IgD-negative memory B cell (primary cell): ENCODE measurements around the gene ADCY9. TPM values are rescaled to one million over a fixed set of nuclear protein-coding genes. Genes with fewer than 3 reads are reported as not detected.
A peak's percentile ranks its signal among the peaks of the same experiment; 100 is the strongest.
"Not testable (repeated sequence)": the region's sequence is repeated elsewhere in the genome, so short reads cannot be mapped to it uniquely, and the experiment has no call there.

Source experiments
- H3K27ac Mint-ChIP-seq, 3 donors: one replicate each; pipeline ENCODE4 v1.8.0; 2020 to 2022; ENCODE audit warnings: mild to moderate bottlenecking in 3 of 3, mixed read lengths in 3 of 3, moderate library complexity in 1 of 3
- H3K27me3 Mint-ChIP-seq: one replicate; pipeline ENCODE4 v1.8.0; 2021; ENCODE audit warnings: mixed read lengths
- H3K36me3 Mint-ChIP-seq: one replicate; pipeline ENCODE4 v1.8.0; 2020; ENCODE audit warnings: mild to moderate bottlenecking, mixed read lengths
- H3K4me1 Mint-ChIP-seq, 3 donors: one replicate each; pipeline ENCODE4 v1.8.0; 2020 to 2022; ENCODE audit warnings: mixed read lengths in 3 of 3, mild to moderate bottlenecking in 1 of 3
- H3K4me3 Mint-ChIP-seq, 4 donors: one replicate each; pipeline ENCODE4 v1.8.0; 2020 to 2022; ENCODE audit warnings: mild to moderate bottlenecking in 4 of 4, mixed read lengths in 4 of 4, moderate library complexity in 3 of 4
- H3K9me3 Mint-ChIP-seq, 3 donors: one replicate each; pipeline ENCODE4 v1.8.0; 2020 to 2021; ENCODE audit warnings: mixed read lengths in 3 of 3, mild to moderate bottlenecking in 1 of 3
- polyA plus RNA-seq: library from polyadenylated mRNA; unstranded; fragments of 300-500 nt; fragmentation: Illumina TruSeq; gene quantifications from one replicate; pipeline ENCODE4 v1.2.3, GENCODE V29; 2021

The ADCY9 gene
- polyA plus RNA-seq, 1 donor from 2014 or later = 0.21 TPM

DNA sequence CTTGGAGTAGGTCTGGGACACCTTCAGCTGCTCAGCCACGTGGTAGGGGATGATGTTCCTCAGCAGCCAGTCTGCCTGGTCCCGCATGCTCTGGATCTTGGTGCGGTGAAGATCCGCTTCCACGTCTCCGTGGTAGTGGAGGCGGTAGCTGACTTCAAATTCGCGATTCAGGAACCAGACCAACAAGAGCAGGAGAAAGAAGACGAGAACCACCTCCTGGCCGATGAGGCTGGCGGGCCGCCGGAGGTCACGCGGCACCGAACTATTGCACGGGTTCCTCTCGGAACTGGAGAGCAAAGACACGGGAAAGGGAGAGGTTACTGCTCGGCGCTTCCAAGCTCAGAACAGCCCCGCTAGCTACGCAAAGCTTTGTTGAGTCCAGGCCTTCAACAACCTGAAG lies 149.6 kb downstream of the ADCY9 start:
- no peak overlapping the region for H3K4me3 Mint-ChIP-seq
- H3K27ac Mint-ChIP-seq = peak overlapping the region in 1 of 3 donors; percentile 47
- H3K36me3 Mint-ChIP-seq = peaks cover 3% of the 10 kb centered on the region
- peaks cover 8% of the 10 kb centered on the region for H3K27me3 Mint-ChIP-seq
- peaks cover 9 to 10% (median 9%) of the 10 kb centered on the region in 3 donors for H3K4me1 Mint-ChIP-seq
- peaks cover 0 to 2% (median 0%) of the 10 kb centered on the region in 3 donors for H3K9me3 Mint-ChIP-seq

DNA sequence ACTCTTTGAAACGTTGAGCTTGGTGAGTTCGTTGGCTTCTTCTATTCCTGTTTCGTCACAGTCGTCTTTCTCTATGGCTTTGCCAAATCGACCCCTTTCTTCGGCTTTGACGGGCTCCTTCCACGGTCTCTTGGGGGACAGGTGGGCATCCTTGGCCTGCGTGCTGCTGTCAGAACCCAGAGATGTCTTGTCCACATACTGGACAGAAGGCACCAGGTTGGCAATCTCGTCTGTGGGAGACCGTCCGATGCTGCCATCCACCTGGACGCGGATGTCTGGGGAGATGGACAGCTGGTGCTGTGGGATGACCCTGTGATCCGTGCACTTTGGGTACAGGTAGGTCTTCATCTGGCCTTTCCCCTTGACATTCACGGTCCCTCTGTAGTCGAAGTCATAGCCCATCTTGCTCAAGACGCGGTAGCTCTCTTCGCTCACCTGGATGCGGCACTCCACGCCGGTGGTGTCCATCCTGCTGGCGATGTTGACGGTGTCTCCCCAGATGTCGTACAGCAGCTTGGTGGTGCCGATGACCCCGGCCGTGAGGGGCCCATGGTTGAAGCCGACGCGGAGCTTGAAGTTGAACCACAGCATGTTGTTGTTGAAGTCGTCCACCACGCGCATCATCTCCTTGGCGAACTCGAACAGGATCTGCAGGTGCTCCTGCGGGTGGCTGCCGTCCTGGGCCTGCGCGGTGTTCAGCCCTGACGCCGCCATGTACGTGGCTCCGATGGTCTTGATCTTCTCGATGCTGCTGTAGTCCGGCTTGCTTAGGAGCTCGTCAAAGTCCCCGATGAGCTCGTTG lies 150.3 kb downstream of the ADCY9 start:
- H3K27ac Mint-ChIP-seq = peak overlapping the region in 2 of 3 donors; percentile 50 to 53
- peaks cover 9% of the 10 kb centered on the region for H3K27me3 Mint-ChIP-seq
- peaks cover 9 to 10% (median 9%) of the 10 kb centered on the region in 3 donors for H3K4me1 Mint-ChIP-seq
- peaks cover 0 to 2% (median 0%) of the 10 kb centered on the region in 3 donors for H3K9me3 Mint-ChIP-seq
- peaks cover 3% of the 10 kb centered on the region for H3K36me3 Mint-ChIP-seq
- H3K4me3 Mint-ChIP-seq = peak overlapping the region in 1 of 4 donors; percentile 63

DNA sequence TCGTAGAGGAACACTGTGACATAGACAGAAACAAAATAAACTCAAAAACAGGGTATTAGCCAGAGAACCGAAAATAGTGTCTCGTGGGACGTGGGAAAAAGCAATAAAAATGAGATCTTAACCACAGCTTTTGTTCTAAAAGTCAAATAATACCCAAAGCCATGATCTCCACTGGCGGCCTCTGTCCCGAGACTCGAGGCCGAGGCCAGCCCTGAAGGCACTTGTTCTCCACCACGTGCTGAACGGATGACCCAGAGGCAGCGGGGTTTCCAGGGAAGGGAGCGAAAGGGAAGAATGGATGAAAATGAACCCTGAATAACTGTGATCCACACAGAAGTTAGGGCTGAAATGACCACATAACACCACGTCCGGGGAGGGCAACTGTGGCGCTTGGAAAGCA lies 150.9 kb downstream of the ADCY9 start:
- Mint-ChIP-seq H3K9me3 (peaks cover 0 to 2% (median 0%) of the 10 kb centered on the region in 3 donors), H3K4me1 (peaks cover 9 to 12% (median 11%) of the 10 kb centered on the region in 3 donors), H3K4me3 (no peak overlapping the region), H3K27me3 (peaks cover 12% of the 10 kb centered on the region), H3K36me3 (peaks cover 3% of the 10 kb centered on the region), H3K27ac (peak overlapping the region in 2 of 3 donors; percentile 50 to 53)

DNA sequence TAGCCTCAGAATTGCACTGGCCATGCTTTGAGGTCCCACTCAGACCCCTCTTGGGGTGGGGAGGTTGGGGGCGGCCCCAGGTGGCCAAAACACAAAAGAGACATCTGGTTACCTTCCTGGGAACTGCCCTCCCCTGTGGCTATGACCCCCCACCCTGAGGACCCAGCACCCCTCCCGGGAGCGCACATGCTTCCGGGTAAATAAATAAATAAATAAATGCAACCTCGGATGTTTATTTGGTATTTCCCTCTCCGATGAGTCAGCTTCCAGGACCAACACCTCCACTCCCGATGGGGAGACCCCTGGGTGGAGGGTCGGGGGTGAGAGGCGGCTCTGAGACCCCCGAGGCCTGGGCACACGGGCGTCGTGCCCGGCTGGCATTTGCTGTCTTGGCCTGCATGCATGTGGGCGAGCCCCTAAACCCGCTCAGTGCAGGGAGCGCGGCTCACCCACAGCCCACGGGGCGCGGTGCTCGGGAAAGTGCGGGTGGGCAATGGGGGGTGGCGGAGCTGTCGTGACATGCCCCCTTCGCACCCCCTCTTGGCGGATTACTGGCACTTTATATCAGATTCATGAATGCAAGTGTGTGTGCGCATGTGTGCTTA lies 151.5 kb downstream of the ADCY9 start:
- H3K36me3 Mint-ChIP-seq = peaks cover 3% of the 10 kb centered on the region
- H3K27me3 Mint-ChIP-seq = peaks cover 12% of the 10 kb centered on the region
- no peak overlapping the region for H3K4me3 Mint-ChIP-seq

DNA sequence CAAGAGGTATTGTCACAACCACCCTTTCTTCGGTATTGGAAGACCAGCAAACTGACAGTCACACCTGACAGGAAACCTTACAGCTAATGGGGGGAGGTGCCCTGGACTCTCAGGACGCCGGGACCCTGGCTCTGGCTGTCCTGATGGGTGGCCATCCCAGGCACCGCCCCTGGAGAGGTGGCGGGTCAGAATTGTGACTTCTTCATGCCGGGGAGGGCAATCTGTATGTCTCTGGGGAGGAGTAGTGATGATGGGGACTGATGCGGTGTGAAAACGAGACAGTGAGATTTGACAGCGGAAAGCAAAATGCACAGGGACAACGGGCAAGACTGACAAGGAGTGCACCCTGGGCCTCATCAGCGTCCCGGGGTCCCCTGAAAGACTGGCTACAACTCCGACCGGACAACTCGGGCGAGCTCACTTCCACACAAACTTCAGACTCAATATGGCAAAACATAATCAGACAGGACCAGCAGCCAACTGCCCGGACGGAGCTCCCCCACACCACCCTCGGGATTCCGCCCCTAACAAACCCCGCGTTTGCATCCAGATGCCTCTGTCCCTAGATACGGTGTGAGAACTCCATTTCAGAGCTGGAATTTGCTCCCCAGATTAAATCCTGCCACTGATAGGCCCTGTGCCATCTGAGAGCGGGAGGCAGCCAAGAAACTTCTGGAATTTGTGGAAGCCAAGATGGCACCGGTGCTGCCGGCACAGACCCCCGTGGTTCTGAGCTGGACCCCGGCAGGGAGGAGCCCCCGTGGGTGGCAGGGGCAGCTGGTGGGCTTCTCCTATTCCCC lies 152.2 kb downstream of the ADCY9 start:
- Mint-ChIP-seq H3K4me1 (peaks cover 9 to 12% (median 11%) of the 10 kb centered on the region in 3 donors), H3K4me3 (no peak overlapping the region), H3K27me3 (peaks cover 12% of the 10 kb centered on the region), H3K36me3 (peaks cover 3% of the 10 kb centered on the region), H3K9me3 (peaks cover 0 to 2% (median 0%) of the 10 kb centered on the region in 3 donors), H3K27ac (peak overlapping the region in 2 of 3 donors; percentile 9 to 88)

More for the DNA sequence above, 151.5 kb downstream of the ADCY9 start:
- Mint-ChIP-seq H3K9me3 (peaks cover 0 to 2% (median 0%) of the 10 kb centered on the region in 3 donors), H3K4me1 (peaks cover 9 to 12% (median 11%) of the 10 kb centered on the region in 3 donors), H3K27ac (peak overlapping the region in 1 of 3 donors; percentile 73)

DNA sequence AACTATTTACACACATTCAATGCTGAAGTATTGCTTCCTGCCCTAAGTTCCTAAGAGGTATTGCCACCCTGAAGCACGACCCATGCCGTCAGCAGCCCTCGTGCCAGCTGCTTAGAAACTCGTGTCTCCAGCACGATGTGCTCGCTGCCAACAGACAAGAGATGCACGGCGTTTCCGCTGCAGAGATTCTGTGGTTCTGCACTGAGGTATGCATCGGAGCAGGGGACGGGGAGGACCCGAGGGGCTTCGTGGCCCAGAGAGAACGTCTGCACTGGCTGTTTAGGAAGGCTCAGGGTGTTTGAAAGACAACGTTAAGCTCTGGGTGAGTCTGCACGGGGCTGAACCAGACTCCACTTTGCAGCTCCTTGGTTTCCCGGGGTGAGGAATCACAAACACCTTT lies 153.0 kb downstream of the ADCY9 start:
- peaks cover 3% of the 10 kb centered on the region for H3K36me3 Mint-ChIP-seq
- peaks cover 12% of the 10 kb centered on the region for H3K27me3 Mint-ChIP-seq
- peak overlapping the region in 1 of 4 donors; percentile 7 for H3K4me3 Mint-ChIP-seq
- H3K4me1 Mint-ChIP-seq = peaks cover 9 to 12% (median 11%) of the 10 kb centered on the region in 3 donors
- peak overlapping the region; percentile 9 to 88 (median 88) for H3K27ac Mint-ChIP-seq
- peaks cover 0 to 2% (median 0%) of the 10 kb centered on the region in 3 donors for H3K9me3 Mint-ChIP-seq

DNA sequence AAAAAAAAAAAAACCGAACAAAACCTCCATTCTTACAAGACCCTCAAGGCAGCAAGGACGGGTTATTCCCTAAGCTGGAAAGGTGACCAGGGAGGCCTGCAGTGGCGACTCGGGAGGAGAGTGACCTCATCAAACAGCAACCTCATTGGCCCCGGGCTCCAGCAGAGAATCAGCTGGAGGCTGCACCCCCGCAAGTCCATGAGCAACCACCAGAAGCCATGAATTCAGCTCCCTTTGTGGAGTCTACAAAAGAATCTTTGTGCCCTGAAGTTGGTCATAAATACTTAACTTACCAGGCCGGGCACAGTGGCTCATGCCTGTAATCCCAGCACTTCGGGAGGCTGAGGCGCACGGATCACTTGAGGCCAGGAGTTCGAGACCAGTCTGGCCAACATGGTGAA lies 154.8 kb downstream of the ADCY9 start:
- Mint-ChIP-seq H3K4me1 (peaks cover 9 to 12% (median 11%) of the 10 kb centered on the region in 3 donors), H3K27ac (peak overlapping the region in 1 of 3 donors; percentile 51), H3K27me3 (peaks cover 19% of the 10 kb centered on the region), H3K9me3 (peaks cover 0 to 2% (median 0%) of the 10 kb centered on the region in 3 donors), H3K36me3 (peaks cover 3% of the 10 kb centered on the region), H3K4me3 (peak overlapping the region in 1 of 4 donors; percentile 74)

DNA sequence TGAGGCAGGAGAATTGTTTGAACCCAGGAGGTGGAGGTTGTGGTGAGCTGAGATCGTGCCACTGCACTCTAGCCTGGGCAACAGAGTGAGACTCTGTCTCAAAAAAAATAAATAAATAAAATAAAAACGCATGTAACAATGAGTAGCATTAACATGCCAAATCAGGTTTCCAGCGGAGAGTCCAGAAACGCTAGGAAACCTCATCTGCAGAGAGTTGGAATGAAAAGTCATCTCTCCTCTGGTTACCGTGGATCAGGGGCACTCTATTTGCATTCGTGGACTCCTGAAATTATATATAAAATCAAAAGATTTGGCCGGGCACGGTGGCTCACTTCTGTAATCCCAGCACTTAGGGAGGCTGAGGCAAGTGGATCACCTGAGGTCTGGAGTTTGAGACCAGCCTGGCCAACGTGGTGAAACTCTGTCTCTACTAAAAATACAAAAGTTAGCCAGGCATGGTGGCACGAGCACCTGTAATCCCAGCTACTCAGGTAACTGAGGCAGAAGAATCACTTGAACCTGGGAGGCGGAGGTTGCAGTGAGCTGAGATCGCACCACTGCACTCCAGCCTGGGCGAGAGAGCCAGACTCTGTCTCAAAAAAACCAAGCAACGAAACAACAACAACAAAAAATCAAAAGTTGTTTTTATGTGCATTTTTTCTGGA lies 156.2 kb downstream of the ADCY9 start:
- H3K9me3 Mint-ChIP-seq, H3K36me3 Mint-ChIP-seq, H3K27ac Mint-ChIP-seq: not testable (repeated sequence)
- peaks cover 19% of the 10 kb centered on the region for H3K27me3 Mint-ChIP-seq
- peak overlapping the region in 1 of 4 donors; percentile 72 for H3K4me3 Mint-ChIP-seq
- H3K4me1 Mint-ChIP-seq = peaks cover 9 to 12% (median 11%) of the 10 kb centered on the region in 3 donors

DNA sequence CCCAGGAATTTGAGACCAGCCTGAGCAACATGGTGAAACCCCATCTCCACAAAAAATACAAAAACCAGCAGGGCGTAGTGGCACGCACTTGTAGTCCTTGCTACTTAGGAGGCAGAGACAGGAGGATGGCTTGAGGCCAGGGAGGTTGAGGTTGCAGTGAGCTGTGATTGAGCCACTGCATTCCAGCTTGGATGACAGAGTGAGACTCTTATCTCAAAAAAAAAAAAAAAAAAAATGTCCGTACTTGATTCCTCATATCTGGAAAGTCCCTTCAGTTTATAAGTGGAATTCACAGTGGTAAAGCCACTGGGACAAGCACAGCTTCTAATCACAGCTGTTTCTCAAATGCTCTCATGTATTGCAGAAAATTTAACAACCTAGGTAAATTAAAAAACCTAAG lies 157.1 kb downstream of the ADCY9 start:
- Mint-ChIP-seq H3K4me1 (peaks cover 9 to 12% (median 12%) of the 10 kb centered on the region in 3 donors), H3K27ac (no peak overlapping the region), H3K36me3 (peaks cover 1% of the 10 kb centered on the region), H3K27me3 (peaks cover 27% of the 10 kb centered on the region), H3K4me3 (no peak overlapping the region), H3K9me3 (peaks cover 0 to 2% (median 0%) of the 10 kb centered on the region in 3 donors)

DNA sequence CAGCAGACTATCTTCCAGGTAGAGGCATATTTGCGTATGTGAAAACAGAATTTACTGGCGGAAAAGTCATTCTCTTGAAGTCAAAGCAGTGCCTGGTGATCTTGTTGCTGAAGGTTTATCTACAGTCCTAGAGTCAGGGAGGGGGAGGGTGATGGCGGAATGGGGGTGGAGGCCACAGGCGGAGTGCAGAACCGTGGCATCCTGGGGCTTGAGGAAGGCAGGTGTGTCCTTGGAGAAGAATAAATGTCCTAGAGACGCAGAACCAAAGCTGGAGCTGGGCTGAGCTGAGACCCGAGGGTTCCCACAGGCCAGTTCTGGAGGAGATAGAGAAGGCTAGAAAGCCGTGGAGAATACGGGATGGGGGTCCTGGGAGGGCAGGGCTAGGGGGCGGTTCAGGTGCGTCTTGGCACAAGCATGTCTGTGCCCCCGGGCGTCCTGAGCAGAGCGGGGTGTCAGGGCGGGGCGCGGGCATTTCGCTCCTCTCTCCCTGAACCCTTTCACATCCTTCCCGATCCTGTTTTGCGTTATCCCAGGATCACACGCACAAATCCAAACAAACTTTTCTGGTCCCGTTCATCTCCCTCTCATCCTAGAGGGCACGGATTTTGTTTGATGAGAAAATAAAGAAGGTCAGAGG lies 158.8 kb downstream of the ADCY9 start:
- peaks cover 21% of the 10 kb centered on the region for H3K27me3 Mint-ChIP-seq
- no peaks in the 10 kb centered on the region for H3K9me3 Mint-ChIP-seq
- H3K27ac Mint-ChIP-seq = no peak overlapping the region
- no peak overlapping the region for H3K4me3 Mint-ChIP-seq
- no peaks in the 10 kb centered on the region for H3K36me3 Mint-ChIP-seq
- H3K4me1 Mint-ChIP-seq = peaks cover 0 to 3% (median 2%) of the 10 kb centered on the region in 3 donors

DNA sequence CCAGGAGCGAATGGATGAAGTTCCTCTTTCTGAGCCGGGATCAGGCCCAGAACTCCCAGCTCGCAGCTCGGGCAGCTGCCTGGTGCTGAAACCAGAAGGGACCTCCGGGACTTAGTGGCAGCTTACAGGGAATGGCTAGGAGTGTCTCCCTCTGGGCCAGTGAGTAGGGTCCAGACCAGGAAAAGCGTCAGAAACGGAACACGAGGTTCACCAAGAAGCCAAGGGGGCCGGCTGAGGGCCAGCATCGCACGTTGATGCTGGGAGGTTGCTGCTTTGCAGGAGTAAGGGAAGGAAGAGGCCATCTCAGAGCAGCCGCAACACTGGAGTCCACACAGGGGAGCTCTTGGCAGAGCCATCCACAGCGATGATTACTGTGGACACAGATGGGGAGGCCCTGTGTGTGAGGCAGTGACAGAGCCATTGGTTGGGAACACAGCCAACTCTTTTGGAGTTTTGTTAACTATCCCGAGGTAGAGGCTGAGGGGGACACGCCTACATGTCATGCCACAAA lies 161.8 kb downstream of the ADCY9 start:
- Mint-ChIP-seq H3K4me1 (peaks cover 0 to 2% (median 1%) of the 10 kb centered on the region in 3 donors), H3K27me3 (peaks cover 22% of the 10 kb centered on the region), H3K36me3 (peaks cover 3% of the 10 kb centered on the region), H3K9me3 (peaks cover 0 to 2% (median 0%) of the 10 kb centered on the region in 3 donors), H3K27ac (no peak overlapping the region), H3K4me3 (peak overlapping the region in 1 of 4 donors; percentile 27)

DNA sequence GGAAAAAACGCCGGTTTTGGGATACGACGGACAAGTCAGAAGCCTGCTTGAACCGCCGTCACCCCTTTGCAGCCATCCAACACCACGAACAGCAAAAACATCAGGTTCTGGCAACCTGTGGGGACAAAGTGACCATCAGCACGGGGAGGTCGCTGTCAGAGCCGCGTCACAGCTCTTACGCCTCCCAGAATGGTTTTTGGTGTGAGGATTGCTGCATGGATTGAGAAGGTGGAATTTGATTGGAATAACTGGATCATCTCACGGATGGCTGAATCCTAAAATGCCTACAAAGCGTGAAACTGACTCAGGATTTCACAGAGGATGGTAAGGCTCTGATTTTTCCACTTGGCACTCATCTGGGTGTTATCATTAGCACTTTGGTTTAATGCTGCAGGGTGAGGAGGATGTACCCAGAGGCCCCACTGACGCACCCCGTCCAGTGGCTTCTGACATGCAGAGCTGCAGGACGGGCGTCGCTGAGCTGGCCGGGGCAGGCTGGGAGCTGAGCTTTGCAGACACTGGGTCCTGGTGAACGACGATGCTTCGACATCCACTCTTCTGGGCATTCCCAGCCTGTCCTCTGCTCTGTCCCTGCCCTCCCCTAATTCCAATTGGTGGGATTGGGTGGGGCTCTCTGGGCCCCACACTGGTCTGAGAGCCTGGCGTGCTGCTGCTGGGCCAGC lies 162.4 kb downstream of the ADCY9 start:
- Mint-ChIP-seq H3K4me3 (no peak overlapping the region), H3K4me1 (peaks cover 0 to 2% (median 1%) of the 10 kb centered on the region in 3 donors), H3K27ac (no peak overlapping the region), H3K36me3 (peaks cover 3% of the 10 kb centered on the region), H3K27me3 (peaks cover 23% of the 10 kb centered on the region), H3K9me3 (peaks cover 0 to 2% (median 0%) of the 10 kb centered on the region in 3 donors)

DNA sequence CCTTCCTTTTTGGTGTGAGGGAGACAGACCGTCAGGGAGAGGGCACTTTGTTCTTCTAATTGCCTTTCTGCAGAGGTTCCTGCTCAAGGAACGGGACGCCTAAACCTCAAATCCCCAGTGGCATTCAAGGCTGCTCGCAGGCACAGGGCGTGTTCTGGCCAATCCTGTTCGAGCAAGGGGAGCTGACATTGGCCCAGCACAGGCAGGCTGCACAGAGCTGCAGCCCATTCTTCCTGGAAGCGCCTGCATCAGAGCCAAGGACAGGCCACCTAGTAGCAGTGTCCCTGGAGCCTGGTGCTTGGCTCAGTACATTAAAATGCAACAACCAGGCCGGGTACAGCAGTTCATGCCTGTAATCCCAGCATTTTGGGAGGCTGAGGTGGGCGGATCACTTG lies 163.5 kb downstream of the ADCY9 start:
- H3K27ac Mint-ChIP-seq = no peak overlapping the region
- H3K36me3 Mint-ChIP-seq = peaks cover 3% of the 10 kb centered on the region
- H3K9me3 Mint-ChIP-seq = peaks cover 0 to 2% (median 0%) of the 10 kb centered on the region in 3 donors
- peaks cover 0 to 2% (median 1%) of the 10 kb centered on the region in 3 donors for H3K4me1 Mint-ChIP-seq
- H3K27me3 Mint-ChIP-seq = peaks cover 22% of the 10 kb centered on the region
- H3K4me3 Mint-ChIP-seq = no peak overlapping the region
